ENCODE data around the gene KLKB1.
A peak's percentile ranks its signal among the peaks of the same experiment; 100 is the strongest.
"Not testable (repeated sequence)": the region's sequence is repeated elsewhere in the genome, so short reads cannot be mapped to it uniquely, and the experiment has no call there.

Gene KLKB1

DNA sequence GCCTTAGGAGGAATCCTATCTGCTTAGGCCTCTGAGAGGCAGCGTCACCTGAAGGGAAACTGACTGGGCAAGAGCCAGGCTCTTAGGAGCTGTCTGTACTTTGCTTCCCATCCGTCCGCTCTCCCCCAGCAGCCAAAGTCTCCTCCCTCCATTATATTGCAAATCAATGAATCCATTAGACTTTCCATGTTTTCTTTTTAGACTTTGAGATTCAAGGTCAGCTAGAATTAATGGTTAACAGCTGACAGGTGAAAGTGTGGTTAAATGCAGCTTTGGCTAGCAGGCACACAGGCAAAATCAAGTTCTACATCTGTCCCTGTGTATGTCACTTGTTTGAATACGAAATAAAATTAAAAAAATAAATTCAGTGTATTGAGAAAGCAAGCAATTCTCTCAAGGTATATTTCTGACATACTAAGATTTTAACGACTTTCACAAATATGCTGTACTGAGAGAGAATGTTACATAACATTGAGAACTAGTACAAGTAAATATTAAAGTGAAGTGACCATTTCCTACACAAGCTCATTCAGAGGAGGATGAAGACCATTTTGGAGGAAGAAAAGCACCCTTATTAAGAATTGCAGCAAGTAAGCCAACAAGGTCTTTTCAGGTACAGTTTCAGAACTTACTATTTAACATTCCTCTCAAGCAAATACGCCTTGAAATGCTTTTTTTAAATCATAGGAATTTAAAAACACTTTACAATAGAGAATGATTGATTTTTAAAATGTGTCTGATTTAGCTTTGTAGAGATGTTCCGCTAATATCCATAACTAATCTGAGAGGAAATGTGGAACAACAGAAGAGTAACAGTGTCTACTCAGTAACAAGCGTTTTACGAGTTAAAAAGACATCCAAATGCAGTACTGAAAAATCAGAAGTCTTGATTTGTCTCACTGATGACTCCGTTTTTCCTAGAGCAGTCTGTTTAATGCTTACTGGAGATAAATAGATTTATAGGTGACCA, 38.7 kb downstream of the KLKB1 start, which contains the start of gene F11:
TSS of gene F11 (plus strand) at position 507 of the 970 bp plus-strand sequence. CDS start 948 bp downstream, outside the sequence.
- no peak for DNase-seq

DNA sequence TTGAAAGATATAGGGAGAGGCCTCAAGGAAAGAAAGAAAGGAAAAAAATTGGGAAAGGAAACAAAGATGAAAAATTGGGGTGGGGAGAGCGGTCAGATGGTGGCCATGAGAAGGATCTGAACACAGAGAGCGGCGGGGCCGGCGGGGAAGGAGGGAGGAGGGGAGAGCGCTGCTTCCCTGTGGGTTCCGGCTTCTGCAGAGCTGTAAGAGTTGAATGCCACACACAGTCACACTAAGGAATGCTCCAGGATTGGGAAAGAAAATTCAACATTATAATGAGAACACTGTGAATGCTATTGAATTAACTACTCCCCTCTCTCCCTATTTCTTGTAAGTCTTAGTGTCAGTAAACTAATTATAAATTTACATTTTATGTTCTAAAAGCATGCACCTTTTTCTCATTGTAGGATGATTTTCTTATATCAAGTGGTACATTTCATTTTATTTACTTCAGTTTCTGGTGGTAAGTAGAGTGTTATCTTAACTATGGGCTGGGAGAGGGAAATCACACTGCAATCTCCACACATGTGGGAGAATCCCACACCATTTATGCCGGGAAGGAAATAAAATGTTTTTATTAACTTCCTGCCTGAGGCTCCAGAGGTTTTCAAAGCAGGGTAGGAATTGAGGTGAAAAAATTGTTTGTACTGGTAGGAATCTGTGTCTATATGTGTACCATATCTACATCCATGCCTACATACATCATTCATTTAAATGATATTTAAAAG, 39.6 kb downstream of the KLKB1 start:
- no peak for DNase-seq

DNA sequence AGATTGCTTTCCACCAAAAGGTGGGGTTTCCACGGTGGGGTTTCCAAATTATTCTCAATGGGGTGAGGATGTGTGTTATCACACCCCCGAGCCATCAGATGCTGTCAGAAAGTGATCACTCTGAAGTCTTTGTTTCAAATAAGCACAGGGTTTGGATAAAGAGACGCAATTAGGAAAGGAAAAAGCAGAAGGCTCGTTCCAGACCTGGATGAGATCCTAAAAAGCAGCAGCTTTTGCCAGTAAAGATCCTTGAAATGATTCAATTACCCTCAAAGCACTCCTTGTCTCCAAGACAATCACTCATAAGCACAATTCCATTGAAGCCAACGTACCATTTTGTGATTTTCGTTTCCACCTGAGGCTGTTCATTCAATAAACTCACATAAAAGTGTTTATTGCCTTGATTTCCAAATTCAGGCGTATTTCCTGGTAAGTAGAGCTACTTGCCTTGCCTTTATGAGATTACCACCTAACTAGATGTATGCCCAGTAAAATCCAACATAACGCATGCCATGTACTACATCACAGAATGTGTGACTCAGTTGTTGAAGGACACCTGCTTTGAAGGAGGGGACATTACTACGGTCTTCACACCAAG, 43.9 kb downstream of the KLKB1 start:
- DNase-seq: no peak

DNA sequence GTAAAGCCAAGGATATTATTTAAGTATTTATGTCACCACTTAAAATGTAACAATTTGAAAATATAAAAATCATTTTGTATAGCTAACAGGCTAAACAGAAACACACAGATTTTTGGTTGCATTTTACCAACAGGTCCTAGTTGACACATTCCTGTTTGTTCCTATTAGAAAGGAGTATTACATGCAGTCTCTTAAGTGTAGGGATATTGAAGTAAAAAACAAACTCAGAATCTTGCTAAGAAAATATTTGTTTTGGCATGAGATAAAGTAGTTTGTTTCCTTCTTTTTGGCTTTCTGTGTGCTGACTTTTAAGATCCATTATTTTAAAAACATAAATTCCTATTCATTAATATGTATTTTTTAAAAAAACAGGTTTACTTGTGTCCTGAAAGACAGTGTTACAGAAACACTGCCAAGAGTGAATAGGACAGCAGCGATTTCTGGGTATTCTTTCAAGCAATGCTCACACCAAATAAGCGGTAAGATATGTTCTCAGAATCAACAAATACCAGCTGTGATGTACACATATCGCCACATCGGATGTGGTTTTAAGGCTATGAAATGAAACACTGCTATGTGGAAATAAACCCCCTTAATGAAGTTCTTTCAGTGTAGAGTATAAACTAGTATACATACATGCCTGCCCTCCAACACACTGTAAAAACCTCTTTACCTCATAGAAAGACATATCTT, 45.5 kb downstream of the KLKB1 start:
- no peak for DNase-seq

DNA sequence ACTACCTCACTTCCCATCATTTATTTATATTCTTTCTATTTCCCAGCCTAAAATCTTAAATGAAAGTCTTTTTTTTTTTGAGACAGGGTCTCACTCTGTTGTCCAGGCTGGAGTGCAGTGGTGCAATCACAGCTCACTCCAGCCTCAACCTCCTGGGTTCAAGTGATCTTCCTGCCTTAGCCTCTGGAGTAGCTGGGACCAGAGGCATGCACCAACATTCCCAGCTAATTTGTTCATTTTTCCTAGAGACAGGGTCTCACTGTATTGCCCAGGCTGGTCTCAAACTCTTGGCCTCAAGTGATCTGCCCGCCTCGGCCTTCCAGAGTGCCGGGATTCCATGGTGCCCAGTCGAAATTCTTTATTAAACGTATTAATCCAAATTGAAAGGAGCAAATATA, 46.1 kb downstream of the KLKB1 start:
- DNase-seq: not testable (repeated sequence)

DNA sequence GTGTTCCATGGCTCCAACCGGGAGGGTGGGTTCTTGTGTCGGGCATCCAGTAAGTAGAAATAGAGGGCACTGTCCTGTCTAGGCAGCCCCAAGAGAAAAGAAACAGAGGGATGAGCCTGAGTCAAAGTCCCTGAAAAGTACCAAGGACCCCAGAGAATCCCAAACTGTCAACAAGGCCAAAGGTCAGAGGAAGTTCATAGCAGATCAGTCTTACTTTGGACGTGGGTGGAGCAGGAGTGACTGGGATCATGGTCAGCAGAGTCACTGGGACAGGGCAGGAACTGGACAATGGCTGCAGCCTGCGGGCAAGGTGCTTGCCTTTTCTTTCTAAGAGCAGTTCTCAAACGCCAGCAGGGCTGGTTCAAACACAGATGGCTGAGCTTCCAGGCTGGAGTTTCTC, 56.0 kb downstream of the KLKB1 start:
- no peak for DNase-seq

DNA sequence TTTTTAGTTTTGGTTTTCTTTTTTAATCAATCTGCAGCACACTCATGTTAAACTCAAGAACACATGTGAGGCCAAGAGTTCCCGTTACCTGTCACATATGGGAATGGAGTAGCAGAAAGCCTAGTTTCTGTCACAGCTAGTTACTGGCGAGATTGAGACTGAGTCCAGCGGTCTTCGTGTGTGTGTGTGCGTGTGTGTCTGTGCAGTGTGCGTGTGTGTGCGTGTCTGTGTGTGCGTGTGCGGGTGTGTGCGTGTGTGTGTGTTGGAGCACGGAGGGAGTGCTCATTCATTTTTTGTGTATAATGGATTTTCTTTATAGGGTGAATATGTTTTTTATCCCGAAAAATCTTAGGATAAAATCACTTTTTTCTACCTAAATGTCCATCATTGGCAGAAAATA, 57.8 kb downstream of the KLKB1 start:
- DNase-seq: no peak

DNA sequence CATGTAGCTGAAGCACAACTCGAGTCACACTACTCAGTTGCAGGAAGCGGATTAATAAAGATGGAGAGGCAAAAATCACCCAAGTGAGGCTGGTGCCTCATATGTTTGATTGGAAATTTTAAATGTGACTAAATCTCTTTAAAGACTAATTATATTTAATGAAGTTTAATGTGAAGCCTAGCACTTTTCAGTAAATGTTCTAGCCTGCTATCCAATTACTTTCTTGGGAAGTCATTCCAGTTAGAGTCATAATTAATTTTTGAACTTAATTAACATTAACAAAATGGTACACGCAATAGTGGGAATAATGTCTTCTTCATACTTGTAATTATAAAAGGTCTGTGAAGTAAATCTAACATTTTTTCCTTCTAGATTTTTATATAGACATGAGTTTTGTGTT, 59.3 kb downstream of the KLKB1 start:
- DNase-seq: no peak

DNA sequence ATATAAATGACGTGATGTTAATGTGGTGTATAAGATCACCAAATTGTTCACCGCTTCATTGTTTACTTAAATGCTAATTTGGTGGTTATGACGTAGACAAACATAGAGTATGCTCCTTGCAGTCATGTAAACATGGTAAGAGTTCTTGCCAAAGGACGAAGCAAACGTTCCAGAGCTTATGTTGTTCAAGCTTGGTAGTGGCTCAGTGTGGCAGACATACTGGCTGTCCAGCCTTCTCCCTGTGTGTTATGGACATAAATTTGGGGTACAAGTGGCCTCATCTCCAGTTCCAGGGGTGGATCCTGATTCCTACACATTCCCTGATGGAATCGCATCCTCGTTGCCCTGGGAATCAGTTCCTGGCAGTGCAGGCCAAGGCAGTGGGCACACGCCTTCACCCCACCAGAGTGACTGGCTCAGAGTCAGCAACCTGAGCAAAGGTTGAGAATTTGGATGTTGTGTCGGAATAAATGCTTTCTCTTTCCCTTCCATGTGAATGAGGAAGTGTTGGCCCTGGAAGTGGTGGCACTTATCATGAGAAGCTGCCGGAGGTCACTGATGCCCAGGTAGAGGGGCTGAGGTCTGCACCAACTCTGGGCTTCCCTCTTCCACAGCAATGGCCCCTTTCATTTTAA, 64.1 kb downstream of the KLKB1 start:
- DNase-seq: no peak

DNA sequence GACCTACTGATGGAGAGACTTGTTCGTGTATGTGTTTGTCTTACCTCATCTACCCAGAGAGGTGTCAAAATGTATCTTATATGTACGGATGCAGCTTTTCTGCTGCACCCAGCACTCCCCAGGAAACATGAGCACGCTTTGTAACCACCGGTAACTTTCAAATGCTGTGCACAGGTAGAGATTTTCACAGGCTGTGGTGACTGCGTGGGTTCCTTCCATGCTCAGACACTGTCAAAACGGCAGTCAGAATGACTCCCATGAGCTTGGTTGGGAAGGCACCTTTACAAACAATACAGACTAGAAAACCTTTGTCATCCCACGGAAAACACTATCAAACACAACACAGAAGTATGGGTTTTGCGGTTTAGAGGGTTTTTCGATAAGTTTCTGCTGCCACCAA, 66.9 kb downstream of the KLKB1 start:
- peak; percentile 6 to 14 for DNase-seq

DNA sequence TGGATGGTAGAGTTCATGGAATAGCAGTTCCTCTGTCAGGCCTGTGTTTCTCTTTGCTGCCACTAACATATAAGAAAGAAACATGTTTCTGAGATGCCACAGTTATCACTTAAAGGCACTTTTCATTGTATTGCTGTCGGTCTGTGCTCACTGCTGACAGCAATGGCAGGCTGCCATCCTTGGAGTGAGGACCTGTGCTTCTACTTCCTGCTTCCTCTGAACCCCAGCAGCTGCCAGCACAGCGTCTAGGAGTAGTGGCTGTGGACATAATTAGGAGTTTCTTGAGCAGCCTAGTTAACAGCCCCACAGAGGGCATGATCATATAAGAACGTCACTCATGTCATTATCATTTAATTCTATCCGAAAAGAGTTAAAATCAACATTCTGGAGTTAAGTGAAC, 69.2 kb downstream of the KLKB1 start:
- no peak for DNase-seq

DNA sequence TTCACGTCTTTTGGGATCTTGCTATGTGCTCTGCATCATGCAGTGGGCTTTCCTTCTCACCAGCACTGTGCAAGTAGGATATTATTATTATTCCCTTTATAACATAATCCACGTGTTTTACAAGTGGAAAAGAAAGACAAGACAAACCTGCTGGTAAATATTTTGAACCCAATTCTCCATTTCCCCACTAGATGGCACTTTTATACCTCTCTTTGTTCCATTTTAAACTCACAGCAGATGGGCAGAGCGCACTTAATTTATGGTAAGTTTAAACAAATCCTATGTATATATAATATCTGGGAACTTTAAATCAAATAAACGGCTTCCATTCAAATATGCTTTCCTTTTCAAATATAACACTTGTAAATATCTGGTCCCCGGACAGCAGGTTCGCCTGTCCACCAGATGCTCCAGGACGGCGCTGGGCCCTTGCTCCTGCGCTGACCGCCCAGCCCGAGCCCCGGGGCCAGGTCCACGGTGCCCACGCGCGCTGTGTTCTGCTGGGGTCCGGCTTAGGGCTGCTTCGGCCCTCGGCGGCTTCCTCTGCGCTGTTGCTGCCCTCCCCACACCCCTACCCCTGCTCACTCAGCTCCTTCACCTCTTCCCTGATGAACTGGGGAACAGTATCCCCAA, 69.8 kb downstream of the KLKB1 start:
- DNase-seq: no peak

DNA sequence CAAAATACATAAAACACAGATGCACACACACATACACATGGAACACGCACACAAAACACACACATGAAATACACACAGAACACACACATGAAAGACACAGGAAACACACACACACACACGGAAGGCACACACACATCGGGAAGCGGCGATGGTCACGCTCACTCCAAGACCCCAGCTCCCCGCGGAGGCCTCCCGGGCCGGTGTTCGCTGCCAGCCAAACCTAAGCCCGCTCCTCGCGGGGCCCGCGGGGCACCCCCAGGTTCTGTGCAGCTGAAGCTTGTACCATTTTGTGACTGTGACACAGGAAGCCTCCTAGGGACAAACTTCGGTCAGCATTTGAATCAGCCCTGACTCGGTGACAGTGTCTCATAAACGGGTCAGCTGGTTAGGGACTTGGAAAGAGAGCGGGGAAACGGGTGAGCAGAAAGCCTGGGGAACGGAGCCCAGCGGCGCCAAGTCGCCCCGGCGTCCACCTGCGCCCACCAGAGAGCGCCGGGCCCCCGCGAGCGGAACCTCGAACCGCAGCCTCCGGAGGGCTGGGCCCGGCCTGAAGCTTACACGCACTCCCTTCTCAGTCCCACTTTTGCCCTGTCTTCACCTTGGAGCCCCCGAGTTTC, 70.8 kb downstream of the KLKB1 start:
- no peak for DNase-seq

DNA sequence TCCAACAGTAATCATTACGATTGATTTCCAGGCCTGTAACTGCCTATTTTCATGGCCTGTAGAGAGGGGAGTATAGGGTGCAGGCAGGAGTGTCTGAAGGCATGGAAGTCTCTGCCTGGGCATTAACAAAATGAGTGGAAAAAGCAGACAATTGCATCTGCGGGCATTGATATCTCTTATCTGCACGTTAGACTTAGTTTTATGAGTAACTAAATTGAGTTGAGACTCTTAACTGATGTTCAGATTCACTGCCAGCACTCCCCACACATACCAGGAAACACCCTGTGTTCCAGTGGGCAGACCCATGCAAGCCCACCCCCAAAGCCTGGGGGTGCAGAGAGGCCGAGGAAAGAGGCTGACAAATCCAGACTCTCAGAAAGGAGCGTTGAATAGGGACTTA, 72.0 kb downstream of the KLKB1 start:
- no peak for DNase-seq

DNA sequence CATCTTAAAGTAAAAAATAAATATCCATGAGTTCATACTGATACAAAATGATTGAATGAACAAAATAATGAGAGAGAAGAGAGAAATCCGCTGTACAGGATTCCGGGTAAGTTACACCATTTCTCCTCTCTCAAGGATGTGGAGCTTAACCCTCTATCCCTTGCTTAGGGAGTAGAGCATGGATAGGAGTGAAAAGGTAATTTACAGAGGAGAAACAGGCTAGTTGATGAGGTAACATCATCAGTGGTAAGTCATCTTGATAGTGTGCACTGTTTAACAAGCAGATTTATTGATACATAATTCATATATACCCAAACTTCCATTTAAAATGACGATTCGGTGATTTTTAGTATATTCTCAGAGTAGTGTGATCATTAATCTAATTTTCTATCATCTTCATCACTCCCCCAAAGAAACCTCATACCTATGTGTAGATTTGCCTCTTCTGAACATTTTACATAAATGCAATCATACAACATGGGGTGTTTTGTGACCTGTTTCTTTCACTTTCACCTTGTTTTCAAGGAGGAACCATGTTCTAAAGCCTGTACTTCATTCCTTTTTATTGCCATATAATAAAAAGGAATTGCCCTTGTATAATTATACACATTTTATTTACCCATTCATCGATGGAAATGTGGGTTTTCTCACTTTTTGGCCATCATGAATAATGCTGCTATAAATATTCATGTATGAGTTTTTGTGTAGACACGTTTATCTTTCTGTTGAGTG, 73.5 kb downstream of the KLKB1 start:
- DNase-seq: no peak

DNA sequence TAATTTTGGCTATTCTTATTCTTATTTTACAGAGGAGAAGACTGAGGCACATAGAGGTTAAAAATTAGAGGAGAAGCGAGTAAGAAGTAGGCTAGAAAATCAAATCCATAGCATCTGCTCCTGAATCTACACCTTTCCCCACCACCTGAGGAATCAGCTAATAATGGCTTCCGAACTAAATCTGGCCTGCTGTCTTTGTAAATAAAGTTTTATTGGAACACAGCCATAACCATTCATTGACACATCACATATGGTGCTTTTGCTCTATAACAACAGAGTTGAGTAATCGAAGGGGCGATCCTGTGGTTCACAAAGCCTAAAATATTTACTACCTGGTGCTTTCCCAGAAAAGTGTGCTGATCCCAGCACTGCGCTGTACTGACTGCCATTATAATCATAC, 76.9 kb downstream of the KLKB1 start:
- DNase-seq: no peak

DNA sequence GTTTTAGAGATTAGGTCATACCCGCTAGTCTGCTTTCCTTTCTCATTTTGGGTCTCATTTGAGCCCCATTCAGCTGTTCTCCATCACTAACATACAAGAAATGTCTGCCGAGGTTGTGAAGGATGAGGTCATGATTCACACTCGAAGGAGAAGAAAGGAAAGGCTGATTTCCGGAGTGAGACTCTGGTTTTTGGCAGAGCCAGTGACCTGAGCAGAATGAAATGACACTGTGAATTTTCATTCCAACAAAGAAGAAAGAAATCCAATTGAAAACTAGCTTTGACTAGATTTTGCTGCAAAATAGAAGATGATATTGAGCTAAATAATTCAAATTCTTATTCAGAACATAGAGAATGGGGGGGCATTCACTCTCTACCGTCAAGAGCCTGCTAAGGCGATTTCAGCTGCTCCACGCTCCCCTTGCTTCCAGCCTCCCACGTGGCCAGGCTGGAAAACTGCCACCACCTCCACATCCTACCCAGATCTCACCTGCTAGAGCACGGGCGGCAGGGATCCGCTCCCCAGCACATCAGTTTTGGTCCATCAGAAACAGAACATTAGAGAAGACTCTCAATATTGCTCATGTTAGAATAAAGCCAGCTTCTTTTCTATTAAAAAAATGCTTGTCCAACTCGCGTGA, 77.7 kb downstream of the KLKB1 start:
- DNase-seq: no peak

DNA sequence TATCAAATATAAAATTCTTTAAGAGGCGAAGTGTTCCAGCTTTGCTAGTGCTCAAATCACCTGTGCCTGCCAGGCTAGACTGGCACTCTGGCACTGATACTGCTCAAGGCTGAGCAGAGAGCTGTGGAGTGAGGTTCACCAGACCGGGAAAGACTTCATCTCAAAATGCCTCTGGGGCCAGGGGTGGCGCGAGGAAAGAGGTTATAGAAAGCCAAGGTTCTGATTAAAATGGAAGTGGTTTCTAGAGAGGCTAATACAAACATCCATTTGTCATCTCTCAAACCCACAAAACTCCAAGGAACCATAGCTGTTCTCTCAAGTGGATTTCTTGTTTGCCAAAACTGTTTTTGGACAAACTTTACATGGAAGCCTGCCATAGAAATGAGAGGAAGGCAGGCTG, 80.2 kb downstream of the KLKB1 start:
- DNase-seq: no peak

DNA sequence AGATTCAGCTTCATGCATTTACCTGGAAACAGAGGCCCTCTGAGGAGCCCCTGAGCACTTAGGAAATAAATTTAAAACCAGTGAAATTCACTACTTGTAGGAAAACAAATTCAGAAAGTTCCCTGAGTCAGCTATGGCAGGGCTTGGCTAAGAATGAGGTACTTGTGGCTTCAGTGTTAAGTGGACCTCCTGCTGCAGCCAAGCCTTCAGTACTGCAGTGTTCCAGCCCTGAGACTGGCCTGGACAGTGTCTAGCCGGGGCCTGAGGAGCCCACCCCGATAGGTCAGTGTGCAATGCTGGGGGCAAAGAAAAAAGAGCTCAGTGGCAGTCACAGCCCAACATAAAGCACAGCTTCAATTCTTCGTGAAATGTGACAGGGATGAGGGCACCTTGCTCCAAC, 80.6 kb downstream of the KLKB1 start:
- DNase-seq: no peak

All from activated CD4-positive, alpha-beta T cell treated with anti-CD3 and anti-CD28 coated beads, Interleukin-2, amount 50 U/mL, for 48 hours (primary cell).